Astrocyte of the hippocampus (primary cell): ENCODE measurements around the gene KRT6B.
A peak's percentile ranks its signal among the peaks of the same experiment; 100 is the strongest.
"Not testable (repeated sequence)": the region's sequence is repeated elsewhere in the genome, so short reads cannot be mapped to it uniquely, and the experiment has no call there.

ENCODE experiments used
- DNase-seq: peaks from one replicate; pipeline ENCODE4 v3.0.0; 2011; ENCODE audit warnings: low read depth, low spot score

The KRT6B gene

DNA sequence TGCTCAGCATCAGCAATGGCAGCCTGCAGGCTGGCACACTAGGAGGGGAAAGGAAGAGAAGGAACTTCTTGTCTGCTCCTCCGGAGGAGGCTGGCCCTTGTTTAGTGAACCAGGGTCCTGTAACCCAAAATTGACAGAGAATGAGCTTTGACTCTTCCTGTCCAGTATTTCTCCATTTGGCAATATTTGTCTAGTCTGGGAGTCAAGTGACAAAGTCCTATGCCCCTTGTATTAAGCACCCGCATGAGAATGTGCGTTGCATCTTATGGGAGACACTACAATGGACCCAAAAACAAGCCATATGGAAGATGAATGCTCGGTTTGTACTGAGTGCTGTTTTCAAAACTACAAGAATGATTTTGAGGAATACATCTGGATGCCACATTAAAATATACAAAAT is 17.9 kb upstream of the KRT6B start:
- DNase-seq = no peak

DNA sequence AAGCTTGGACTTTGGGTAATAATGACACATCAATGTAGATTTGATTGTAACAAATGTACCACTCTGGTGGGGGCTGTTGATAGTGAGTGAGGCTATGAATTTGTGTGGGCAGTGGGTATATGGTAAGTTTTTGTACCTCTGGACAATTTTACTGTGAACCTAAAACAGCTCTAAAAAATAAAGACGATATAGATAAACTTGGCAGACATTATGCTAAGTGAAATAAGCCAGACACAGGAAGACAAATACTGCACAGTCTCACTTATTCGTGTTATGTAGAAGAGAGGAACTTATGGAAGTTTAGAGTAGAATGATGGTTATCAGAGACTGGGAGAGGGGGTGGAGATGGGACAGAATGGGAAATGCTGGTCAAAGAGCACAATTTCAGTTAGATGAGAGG is 13.0 kb upstream of the KRT6B start:
- DNase-seq = no peak

DNA sequence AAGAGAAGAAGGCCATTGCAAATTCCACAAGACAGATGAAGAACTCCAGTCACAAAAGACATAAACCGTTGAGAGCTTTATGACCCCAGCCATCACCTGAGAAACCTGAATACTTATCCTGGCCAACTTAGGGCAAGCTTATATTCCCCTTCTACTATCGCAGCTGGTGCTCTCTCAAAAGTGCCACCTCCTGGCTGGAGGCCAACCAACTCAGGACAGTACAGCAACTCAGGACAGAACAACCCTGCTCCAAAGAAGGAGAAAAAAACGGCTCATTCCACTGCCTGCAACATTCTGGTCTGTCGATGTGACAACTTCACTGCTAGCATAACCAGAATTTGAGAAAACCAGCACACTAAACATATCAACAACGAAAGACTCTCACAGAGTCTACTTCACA is 9.7 kb upstream of the KRT6B start:
- no peak for DNase-seq

DNA sequence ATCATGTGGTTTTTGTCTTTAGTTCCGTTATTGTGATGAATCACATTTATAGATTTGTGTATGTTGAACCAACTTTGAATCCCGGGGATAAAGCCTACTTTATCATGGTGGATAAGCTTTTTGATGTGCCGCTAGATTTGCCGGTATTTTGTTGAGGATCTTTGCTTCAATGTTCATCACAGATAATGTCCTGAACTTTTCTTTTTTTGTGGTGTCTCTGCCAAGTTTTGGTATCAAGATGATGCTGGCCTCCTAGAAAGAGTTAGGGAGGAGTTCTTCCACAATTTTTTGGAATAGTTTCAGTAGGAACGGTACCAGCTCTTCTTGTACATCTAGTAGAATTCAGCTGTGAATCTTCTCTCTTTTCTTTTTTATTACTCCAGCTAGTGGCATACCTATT is 6.9 kb upstream of the KRT6B start:
- DNase-seq = no peak

DNA sequence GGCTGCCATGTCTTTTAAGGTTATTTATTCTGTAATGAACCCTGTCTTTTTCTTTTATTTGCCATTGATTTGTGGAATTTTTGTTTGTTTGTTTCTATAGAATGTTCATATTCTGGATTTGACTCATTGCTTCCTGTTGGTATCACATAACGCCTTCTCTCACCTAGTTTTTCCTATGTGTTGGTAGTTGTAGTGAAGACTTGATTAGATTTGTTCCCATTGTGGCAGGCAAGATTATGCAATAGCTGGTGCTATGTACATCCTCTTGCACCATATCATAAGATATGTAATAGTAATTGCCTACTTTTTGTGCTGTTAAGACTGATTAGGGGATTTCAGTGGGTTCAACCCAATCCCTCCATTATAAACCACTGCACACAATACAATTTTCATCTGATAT is 3.9 kb upstream of the KRT6B start:
- DNase-seq = no peak

DNA sequence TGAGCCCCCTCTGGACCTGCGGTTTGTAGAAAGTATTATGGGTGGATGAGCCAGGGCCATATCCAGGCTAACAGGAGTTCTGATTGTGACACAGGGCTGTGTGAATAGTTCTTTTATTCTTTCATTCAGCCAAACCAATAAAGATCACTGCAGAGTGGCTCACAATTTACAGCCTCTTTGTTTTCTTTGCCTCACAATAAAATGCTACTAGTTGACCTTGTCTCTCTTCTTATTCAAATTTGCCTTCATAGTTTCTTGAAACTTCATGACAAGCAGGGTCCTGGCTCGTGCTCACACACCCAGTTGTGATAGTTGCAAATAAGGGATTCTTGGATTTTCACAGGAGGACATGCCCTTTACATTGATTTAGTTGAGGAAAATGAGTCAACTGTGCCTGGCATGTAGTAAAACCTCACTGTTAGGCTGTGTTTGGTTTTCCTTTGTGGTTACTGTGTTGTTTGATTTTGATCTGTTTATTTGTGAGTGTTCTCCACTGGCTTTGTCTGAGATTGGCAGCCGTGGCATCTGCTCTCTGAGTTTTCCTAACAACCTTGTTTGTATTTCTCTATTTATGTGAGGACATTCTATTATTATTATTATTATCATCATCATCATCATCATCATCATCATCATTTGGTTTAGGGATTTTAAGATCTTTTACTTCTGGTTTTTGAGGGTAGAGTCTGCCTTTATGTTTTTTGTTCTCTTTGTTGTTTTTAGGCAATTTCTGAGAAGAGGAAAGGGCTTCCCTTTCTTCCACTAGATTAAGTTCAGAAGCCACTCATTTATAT is 2.7 kb upstream of the KRT6B start:
- peak; percentile 48 for DNase-seq

DNA sequence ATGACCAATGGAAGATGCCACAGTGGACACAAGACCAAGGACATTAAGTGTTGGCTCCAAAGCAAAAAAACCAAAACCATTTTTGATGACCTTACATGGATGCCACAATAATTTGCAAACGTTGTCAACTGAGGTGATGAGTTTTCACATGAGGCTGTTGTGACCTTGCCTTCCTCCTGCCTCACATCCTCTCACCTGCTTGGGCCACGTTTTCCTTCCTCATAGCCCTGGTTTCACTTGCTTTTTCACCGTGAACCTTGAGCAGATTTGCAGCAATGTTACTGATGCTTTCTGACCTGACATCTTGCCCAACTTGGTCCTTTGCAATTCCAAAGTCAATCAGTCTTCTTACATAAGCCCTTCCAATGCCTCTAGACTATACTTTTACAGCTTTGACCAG is 3.7 kb downstream of the KRT6B start:
- DNase-seq = no peak

DNA sequence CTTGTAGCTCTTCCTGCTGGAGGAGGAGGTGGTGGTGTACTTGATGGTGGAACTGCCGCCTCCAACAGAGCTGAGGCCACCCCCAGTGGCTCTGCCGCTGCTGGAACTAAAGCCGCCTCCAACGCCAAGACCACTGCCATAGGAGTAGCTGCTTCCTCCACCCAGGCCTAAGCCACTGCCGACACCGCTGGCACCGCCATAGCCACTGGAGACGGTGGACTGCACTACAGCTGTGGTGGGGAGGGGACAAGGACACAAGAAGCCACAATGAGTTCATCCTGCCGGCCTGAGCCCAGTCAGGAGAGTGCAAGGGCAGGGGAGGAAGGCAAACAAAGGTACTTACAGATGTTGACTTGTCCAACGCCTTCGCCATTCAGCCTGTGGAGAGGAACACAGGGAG is 4.8 kb downstream of the KRT6B start:
- not testable (repeated sequence) for DNase-seq

DNA sequence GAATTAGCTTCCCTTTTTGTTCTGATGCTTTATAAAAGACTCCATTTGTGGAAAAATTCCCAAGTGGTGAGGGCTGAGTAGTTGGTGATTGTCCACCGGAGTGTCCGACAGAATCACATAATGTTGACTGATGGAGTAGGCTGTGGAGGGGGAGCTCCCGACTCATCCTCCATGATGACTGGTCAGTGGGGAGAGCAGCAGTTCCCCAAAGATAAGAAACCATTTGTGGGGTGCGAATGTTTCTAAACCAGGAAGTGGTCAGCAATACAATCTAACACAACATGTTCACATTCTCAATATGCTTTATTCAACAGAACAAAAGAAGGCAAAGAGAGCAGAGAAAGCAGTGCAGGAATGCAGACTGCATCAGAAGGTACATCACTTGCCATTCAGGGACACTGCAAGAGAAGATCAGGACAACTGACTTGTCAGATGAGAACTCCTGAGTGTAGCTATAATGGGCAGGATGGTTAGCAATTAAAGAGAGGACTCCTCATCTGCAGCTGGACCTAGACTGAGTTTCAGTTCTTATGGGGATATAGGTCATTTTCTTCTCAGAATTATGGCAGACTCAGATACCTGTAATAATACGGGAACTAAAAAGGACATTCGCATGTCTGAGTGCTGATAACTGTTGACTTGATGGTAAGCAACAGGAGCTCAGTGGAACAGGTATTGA is 5.4 kb downstream of the KRT6B start:
- DNase-seq = no peak

DNA sequence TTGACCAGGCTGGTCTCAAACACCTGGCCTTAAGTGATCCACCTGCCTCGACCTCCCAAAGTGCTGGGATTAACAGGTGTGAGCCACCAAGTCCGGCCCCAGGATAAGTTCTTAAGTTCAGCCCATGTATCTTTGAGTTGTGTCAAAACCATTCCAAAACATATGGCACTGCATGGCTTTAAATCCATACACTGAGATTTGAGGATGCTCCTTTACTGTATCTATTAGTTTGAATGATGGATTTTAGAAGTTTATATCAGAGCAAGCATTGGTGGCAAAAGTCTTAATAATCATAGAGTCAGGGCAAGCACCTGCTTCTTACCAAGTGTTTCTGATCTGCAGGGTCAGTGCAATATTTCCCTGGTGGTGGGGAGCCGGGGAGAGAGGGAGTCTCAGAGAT is 6.1 kb downstream of the KRT6B start:
- DNase-seq = no peak

DNA sequence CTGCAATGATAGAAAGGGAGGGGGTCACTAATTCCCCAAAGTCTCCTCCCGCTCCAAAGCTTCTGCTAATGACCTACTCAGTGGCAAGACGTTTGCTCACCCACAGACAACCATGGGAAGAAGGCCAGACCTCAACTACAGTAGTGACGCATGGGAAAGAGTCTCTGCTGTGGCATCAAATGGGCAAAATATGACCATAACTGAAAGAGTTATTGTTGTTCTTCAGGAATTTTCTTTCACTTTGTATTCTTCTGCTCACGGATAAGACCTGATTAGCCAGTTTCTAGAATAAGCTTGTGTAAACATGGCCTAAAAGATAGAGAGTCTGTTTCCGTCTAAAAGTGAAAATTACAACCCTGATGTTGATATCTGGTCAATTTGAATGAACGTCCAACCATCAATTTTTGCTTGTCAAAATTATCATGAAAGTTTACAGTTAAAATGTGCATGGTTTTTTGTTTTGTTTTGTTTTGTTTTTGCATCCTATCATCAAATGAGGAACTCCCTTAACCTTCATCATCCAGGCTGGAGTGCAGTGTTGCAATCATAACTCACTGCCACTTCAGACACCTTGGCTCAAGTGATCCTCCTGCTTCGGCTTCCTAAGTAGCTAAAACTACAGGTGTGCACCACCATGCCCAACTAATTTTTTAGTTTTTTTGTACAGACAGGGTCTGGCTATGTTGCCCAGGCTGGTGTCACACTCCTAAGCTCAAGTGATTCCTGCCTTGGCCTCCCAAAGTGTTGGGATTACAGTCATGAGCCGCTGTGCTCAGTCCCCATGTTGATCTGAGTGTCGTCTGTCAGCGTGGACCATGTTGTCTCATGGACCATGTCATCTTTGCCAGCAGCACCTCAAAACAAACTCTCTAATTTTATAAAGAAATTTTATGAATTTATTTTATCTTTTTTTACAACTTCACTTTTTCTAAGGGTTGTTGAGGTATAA is 7.0 kb downstream of the KRT6B start:
- peak; percentile 26 for DNase-seq

DNA sequence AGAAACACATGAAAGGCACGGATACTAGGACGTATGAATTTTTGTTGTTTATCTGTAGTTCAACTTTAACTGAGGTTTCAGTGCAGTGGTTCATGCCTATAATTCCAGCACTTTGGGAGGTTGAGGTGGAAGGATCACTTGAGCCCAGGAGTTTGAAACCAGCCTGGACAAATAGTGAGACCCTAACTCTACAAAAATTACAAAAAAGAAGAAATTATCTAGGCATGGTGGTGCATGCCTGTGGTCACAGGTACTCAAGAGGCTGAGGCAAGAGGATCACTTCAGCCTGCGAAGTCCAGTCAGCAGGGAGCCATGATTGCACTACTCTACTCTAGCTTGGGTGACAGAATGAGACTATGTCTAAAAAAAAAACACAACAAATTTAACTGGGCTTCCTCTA is 8.0 kb downstream of the KRT6B start:
- DNase-seq = no peak

DNA sequence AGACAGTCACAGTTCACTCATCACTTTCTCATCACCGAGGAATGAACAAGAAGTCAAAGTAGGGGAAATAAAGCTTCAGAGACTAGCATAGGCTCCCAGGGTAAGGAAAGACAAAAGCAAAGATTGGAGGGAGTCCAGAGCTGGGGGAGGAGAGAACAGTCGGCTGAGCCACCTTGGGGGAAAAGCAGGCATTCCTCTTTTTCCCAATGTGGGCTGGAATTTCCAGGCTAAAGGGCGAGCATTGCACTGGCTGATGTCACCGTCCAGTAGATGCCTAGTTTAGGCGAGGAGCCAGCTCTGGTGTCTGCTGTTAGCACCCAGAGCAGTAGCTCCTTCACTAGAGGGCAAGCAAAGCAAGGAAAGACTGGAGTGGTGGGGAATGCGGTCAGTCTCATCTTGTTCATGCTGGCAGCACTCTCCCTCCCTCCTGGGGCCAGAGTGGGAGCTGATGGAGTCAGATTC is 9.3 kb downstream of the KRT6B start:
- peak; percentile 91 for DNase-seq

DNA sequence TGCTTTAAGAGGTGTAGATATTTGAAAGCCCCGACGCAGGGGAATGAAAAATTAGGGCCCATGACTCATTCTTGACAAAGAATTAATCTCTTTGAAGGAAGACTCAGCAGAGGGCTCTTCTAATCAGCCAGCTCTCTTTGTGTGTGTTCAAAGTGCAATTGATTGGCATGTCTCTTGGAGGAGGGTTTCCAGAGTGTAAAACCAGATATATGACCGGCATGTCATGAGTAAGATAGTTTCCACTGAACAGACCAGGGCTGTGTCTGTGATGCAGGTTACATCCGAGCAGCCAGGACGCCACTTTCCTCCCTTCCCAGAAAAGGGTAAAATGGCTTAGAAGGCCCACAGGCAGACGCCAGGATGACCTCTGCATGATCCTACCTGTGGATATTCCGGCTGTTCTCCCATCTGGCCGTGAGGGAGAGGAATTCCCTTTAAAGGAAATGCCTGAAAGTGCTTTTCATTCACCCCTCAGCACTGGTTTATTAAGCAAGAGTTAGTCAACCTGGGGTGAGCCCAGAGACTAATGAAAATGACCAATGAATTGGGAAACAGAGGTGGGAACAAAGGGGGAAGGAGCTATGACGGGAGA is 10.5 kb downstream of the KRT6B start:
- peak; percentile 66 for DNase-seq

DNA sequence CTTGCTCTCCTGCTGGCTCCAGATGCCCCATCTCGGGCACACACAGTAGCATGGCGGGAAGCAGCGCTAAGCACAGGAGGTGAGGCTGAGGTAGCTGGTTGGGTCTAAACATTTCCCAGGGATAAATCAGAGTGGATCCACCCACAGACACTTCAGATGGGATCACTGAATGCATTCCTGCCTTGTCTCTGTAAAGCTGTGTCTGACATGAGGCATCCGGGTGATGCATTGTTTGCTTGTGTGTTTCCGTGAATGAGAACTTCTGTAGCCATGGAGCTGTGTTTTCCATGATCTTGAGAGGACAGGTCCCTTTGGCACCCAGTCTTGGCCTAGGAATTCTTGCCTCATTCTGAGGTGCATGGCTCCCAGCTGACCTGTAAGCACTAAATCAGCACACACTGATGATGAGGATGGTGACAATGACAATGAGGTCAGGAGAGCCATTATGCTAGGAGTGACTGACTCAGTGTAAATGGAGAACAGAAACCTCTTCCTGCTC is 11.1 kb downstream of the KRT6B start:
- DNase-seq = peak; percentile 77

DNA sequence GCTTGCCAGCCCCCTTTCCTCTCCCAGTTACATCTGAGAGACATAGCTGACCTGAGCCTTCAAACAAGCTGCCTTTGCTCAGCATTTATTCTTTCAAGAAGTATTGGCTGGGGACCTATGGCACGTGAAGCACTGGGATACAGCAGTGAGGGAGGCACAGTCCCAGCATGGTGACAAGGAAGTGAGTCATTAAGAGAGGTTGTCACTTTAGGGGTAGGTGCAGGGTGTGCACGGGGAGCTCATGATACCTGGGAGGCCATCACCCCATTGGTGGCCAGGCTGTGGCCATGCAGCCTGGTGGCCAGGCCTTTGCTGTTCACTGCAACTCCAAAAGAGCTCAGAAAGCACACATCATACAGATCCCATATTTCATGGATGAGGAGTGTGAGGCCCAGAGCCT is 12.1 kb downstream of the KRT6B start:
- no peak for DNase-seq

DNA sequence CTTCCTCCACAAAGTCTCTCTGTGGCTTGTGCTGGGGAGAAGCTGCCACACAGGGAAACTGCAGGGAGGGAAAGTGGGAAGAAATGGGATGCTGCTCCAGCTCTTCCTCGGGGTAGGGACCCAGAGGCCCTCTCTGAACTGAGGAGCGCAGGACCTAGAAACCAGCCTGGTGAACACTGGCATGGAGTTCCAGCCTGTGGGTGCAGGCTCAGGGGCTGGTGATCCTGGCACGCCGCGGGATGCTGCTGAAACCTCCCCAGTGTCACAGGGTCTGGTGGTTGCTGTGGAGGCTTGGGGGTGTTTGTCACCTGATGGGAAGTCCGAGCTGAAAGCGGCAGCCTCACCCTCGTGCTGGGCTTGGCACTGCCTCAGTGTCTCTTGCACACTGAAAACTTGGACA is 12.5 kb downstream of the KRT6B start:
- no peak for DNase-seq

DNA sequence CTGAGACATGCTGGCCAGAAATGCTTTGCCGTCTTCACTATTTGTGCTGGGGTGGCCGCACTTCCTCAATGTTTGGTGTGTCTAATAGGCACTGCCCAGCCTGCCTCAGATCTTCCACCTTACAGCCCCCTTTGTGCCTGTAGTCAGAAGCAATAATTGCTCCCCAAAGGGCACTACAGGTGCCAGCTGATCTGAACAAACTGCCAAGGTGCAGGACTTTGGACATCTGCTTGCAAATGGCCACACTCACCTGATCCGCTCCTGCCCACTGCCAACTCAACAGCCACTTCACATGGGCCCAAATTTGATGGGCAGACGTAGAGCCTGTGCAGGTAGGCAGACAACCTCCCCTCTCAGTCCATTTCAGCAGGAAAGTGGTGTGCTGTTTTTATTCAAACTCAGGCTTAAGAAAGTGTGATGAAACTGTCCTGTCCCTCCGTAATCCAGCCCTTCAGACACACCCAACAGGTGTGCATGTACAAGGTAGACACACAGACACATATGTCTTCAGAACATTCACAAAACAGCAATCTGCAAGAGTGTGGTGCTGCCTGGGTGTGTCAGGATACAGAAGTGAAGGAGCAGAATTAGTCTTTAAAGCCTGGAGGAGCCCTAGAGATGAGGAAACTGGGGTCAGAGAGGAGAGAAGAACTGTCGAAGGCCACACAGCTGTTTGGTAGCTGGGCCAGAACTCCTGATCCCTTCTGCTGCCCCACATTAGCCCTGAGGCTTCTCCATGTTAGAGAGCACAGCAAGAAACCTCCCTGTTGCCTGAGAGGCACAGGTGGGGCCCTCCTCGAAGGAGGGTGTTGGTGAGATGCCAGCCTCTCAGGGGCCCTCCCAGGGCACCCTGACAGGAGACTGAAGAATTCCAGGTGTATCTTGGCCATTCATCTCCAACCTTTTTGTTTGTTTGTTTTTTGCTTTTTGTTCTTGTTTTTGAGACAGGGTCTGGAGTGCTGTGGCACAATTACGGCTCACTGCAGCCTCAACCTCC is 13.3 kb downstream of the KRT6B start:
- no peak for DNase-seq

DNA sequence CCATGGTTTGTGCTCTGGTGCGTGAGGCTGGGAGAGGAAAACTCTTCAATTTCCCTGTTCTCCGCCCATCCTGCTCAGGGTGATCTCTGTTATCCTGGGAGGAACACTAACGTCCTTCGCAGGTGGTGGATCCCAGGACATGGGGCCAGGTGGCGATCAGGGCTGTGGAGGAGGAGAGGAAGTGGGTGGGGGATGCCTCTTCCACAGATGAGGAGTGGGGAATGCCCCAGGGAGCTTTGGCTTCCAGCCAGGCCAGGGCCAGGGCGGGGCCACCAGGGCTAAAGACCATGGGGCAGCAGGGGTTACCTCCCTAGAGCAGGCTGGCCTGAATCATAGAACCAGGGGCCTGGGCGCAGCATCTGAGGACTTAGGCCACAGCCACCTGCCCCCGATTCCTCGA is 14.4 kb downstream of the KRT6B start:
- no peak for DNase-seq

DNA sequence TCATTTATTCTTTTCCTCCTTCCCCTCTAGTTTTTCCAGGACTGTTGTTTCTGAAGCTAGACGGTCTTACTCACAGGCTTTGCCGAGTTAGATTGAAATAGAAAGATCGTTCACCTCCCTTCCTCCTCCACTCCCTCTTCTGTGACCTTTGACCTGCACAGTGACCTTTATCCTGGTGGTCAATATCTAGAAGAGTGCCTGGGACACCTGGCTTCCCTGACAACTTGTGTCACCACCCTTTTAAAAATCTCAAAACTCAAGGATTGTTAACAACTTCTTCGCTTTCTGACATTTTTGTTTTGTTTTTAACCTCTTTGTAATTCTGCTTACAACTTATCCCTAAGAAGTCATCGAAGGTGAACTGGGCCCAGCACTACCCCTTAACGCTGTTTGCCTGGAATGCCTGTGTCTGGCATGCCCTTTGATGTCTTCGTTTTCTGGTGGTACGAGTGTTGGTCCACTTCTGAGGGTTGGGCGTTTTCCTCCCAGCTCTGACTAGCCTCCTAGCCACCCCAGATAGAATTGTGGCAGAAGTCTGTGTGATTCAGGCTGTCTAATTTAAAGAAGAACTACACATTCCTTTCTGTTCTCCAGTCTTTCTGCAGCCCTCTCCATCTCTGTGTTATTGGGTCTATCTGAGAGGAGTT is 15.0 kb downstream of the KRT6B start:
- no peak for DNase-seq
